Activated B cell treated with CpG ODN at 0.5 μM for 24 hours (primary cell): ENCODE data around the gene IKBKE. TPM values are rescaled to one million over a fixed set of nuclear protein-coding genes. Genes with fewer than 3 reads are reported as not detected.

ENCODE experiments used
- ATAC-seq: fragments of 200-7000 bp; cut with Tn5 transposase; one replicate; pipeline ENCODE4 v1.10.0; 2021; ENCODE audit warnings: low read depth, mild to moderate bottlenecking, moderate library complexity
- CTCF ChIA-PET: fragments of 350-600 bp; sonication (Branson Sonifier 250); formaldehyde crosslinking; loops from one replicate; lab custom pipeline; 2021; ENCODE audit warnings: antibody characterized with exemption; lab: Charles Lee
- POLR2A ChIA-PET: fragments of 350-600 bp; sonication (Branson Sonifier 250); formaldehyde crosslinking; loops from one replicate; lab custom pipeline; 2021; ENCODE audit warnings: antibody characterized with exemption; lab: Charles Lee
- DNase-seq: peaks from one replicate; pipeline ENCODE4 v3.0.0; 2022
- H3K27ac Mint-ChIP-seq: one replicate; pipeline ENCODE4 v1.8.0; 2020; ENCODE audit warnings: mixed read lengths
- H3K27me3 Mint-ChIP-seq: one replicate; pipeline ENCODE4 v1.8.0; 2021; ENCODE audit warnings: mixed read lengths
- H3K36me3 Mint-ChIP-seq: one replicate; pipeline ENCODE4 v1.8.0; 2021; ENCODE audit warnings: low read depth, mixed read lengths
- H3K4me1 Mint-ChIP-seq: one replicate; pipeline ENCODE4 v1.8.0; 2021; ENCODE audit warnings: mixed read lengths
- H3K4me3 Mint-ChIP-seq: one replicate; pipeline ENCODE4 v1.8.0; 2020; ENCODE audit warnings: mild to moderate bottlenecking, mixed read lengths
- H3K9me3 Mint-ChIP-seq: one replicate; pipeline ENCODE4 v1.8.0; 2020; ENCODE audit warnings: mixed read lengths
- CTCF ChIP-seq: fragments of 200-600 bp; IDR thresholded peaks from one replicate; pipeline ENCODE4 v1.8.0; 2022; ENCODE audit warnings: antibody characterized with exemption, mild to moderate bottlenecking
- intact Hi-C: fragments of 100-400 bp; cut with micrococcal nuclease; formaldehyde crosslinking; loops from one replicate; pipeline ENCODE4 v1.15.1; 2024
- total RNA-seq: library from RNA; stranded (reverse); gene quantifications from 2 replicates; pipeline ENCODE4 v1.2.3, GENCODE V29; 2022

IKBKE gene
- total RNA-seq, 1 donor from 2014 or later: 56.3 TPM

GRCh38 chr1:206502403-206502802 lies 32.1 kb downstream of the IKBKE start:
- TF ChIP-seq CTCF: no peak
- ChIA-PET CTCF (no interaction called here), POLR2A (no interaction called here)
- intact Hi-C loops: no loop called here
- no peak for DNase-seq
- no peak for ATAC-seq
- peaks cover 31% of the 10 kb centered on the region for H3K4me1 Mint-ChIP-seq
- peaks cover 16% of the 10 kb centered on the region for H3K36me3 Mint-ChIP-seq
- no peaks in the 10 kb centered on the region for H3K27me3 Mint-ChIP-seq
- H3K4me3 Mint-ChIP-seq: no peak overlapping the region
- H3K27ac Mint-ChIP-seq: no peak overlapping the region
- H3K9me3 Mint-ChIP-seq: no peaks in the 10 kb centered on the region

GRCh38 chr1:206502812-206503211 lies 32.5 kb downstream of the IKBKE start:
- POLR2A ChIA-PET: no interaction called here
- intact Hi-C loops: no loop called here
- CTCF ChIA-PET: no interaction called here
- H3K4me3 Mint-ChIP-seq: no peak overlapping the region
- DNase-seq (no peak), ATAC-seq (no peak)
- H3K4me1 Mint-ChIP-seq: peaks cover 28% of the 10 kb centered on the region
- TF ChIP-seq CTCF: no peak
- no peaks in the 10 kb centered on the region for H3K9me3 Mint-ChIP-seq
- no peak overlapping the region for H3K27ac Mint-ChIP-seq
- peaks cover 16% of the 10 kb centered on the region for H3K36me3 Mint-ChIP-seq
- no peaks in the 10 kb centered on the region for H3K27me3 Mint-ChIP-seq

- CTCF ChIA-PET: no interaction called here
- intact Hi-C loops: no loop called here
- H3K9me3 Mint-ChIP-seq: no peaks in the 10 kb centered on the region
- H3K36me3 Mint-ChIP-seq: peaks cover 10% of the 10 kb centered on the region
- H3K4me3 Mint-ChIP-seq: no peak overlapping the region
- H3K27me3 Mint-ChIP-seq: peaks cover 5% of the 10 kb centered on the region
- no peak for TF ChIP-seq CTCF
- ATAC-seq: no peak
- POLR2A ChIA-PET: no interaction called here
- peaks cover 30% of the 10 kb centered on the region for H3K4me1 Mint-ChIP-seq
- DNase-seq: no peak
- H3K27ac Mint-ChIP-seq: no peak overlapping the region
Measured at GRCh38 chr1:206503591-206504362, 33.5 kb downstream of the IKBKE start.

- peaks cover 33% of the 10 kb centered on the region for H3K4me1 Mint-ChIP-seq
Measured at GRCh38 chr1:206504363-206504713, 34.1 kb downstream of the IKBKE start.

More at GRCh38 chr1:206504363-206504713, 34.1 kb downstream of the IKBKE start:
- ATAC-seq (no peak), DNase-seq (no peak)
- ChIA-PET POLR2A (no interaction called here), CTCF (no interaction called here)
- peaks cover 10% of the 10 kb centered on the region for H3K27me3 Mint-ChIP-seq
- TF ChIP-seq CTCF: no peak
- no peak overlapping the region for H3K4me3 Mint-ChIP-seq
- intact Hi-C loops: no loop called here
- H3K27ac Mint-ChIP-seq: no peak overlapping the region
- no peaks in the 10 kb centered on the region for H3K9me3 Mint-ChIP-seq
- peaks cover 6% of the 10 kb centered on the region for H3K36me3 Mint-ChIP-seq
